ENCODE measurements around the gene CENPB.
A peak's percentile ranks its signal among the peaks of the same experiment; 100 is the strongest.

CENPB gene

GRCh38 chr20:3771552-3772058, 14.9 kb downstream of the CENPB start:
- H3K4me3 ChIP-seq (ENCODE audit: low read length): no peak overlapping the region
- no peak for DNase-seq (ENCODE audit: low read depth)
- TF ChIP-seq, protein P1, sequence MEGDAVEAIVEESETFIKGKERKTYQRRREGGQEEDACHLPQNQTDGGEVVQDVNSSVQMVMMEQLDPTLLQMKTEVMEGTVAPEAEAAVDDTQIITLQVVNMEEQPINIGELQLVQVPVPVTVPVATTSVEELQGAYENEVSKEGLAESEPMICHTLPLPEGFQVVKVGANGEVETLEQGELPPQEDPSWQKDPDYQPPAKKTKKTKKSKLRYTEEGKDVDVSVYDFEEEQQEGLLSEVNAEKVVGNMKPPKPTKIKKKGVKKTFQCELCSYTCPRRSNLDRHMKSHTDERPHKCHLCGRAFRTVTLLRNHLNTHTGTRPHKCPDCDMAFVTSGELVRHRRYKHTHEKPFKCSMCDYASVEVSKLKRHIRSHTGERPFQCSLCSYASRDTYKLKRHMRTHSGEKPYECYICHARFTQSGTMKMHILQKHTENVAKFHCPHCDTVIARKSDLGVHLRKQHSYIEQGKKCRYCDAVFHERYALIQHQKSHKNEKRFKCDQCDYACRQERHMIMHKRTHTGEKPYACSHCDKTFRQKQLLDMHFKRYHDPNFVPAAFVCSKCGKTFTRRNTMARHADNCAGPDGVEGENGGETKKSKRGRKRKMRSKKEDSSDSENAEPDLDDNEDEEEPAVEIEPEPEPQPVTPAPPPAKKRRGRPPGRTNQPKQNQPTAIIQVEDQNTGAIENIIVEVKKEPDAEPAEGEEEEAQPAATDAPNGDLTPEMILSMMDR (conservative IDR thresholded peaks at IDR 0.05; ENCODE audit: low read length): no peak

GRCh38 chr20:3768342-3769130, 18.0 kb downstream of the CENPB start:
- TF ChIP-seq, protein P1 (conservative IDR thresholded peaks at IDR 0.05; ENCODE audit: low read length): peak; percentile 56
- peak overlapping the region; percentile 87 for H3K4me3 ChIP-seq (ENCODE audit: low read length)
- DNase-seq (ENCODE audit: low read depth): peak; percentile 74

DNA sequence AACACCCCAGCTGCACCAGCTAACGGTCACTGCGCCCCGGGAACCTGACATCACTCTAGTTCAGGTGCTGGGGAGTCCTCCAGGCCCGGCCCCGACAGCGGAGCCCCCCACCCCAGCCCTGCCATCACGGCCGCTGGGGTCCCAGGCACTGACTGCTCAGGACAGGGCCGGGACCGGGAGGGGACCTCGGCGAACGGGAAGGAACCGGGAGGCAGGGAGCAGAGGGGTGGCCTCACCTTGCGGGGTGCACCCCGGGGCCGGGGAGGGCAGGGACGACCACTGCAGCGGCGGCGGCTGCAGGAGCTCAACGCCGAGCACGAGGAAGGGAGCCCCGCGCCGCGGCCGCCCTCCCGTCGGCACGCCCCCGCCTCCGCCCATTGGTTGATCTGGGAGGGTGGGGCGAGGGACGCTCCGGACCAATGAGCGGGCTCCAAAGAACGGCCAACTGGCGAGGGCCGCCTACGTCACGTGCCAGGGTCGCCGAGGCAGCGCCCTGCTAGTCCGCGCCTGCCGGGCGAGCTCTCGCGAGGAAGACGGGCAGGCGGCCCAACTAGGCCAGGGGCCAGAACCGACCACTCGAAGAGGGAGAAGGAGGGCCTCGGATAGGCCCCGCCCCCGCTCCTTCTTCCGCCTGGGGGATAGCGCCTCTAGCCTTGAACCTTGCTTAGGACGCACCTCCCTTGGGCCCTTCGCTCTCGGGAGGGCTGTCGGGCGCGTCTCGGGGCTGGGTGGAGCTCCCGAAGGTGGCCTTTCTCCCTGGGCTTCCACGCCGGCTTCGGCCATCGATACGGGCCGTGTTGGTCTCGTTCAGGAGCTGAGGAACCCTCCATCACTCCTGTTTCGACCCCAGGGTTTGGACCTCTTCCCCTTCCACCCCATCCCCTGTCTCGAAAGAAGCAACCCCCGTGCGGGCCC, 18.9 kb downstream of the CENPB start, which contains the start of gene ADISSP:
TSS of gene ADISSP (minus strand) at position 327 of the 915 bp plus-strand sequence. CDS start 7,653 bp downstream, outside the sequence.
- peak within 1 kb of the TSS; percentile 87 for H3K4me3 ChIP-seq (ENCODE audit: low read length)
- TF ChIP-seq, protein P1 (conservative IDR thresholded peaks at IDR 0.05; ENCODE audit: low read length): peak; percentile 17; the same call in 1 of the 2 replicates
- peak; percentile 98 for DNase-seq (ENCODE audit: low read depth)

- peak overlapping the region; percentile 75 for H3K4me3 ChIP-seq (ENCODE audit: low read length)
- TF ChIP-seq, protein P1 (conservative IDR thresholded peaks at IDR 0.05; ENCODE audit: low read length): no peak
- DNase-seq (ENCODE audit: low read depth): no peak
Observed at GRCh38 chr20:3767110-3767426, 19.5 kb downstream of the CENPB start.

DNA sequence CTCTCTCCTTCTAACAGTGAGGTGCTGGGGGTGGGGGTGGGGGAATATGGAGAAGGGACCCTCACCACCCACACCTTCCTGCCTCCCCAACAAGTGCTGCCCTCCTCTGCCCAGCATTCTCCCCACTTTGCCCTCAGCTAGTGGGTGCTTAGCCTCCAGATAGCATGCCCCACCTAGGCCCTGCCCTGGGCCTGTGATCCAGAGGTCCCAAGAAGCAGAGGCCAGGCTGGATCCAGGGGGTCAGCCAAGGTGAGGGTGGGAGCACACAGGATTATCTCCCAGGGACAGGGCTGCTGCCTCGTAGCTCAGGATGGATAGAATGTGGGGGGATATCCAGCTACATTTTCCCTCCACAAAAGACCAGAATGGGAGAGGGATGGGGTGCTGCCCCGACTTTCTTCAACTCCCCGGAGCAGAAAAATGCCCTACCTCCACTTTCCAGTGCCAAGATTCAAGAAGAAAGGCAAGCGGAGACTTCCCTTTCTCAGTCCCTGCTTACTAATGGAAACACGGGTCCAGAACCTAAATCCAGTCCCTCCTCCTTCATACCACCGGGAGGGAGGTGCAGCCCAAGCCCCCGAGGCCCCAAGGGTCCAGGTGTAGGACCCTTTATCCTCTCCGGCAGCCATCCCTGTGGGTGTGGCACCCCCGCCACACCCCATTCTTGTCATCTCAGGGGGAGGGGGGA, 20.0 kb downstream of the CENPB start:
- H3K4me3 ChIP-seq (ENCODE audit: low read length): peak overlapping the region; percentile 75
- no peak for DNase-seq (ENCODE audit: low read depth)
- TF ChIP-seq, protein P1 (conservative IDR thresholded peaks at IDR 0.05; ENCODE audit: low read length): no peak

- no peak overlapping the region for H3K4me3 ChIP-seq (ENCODE audit: low read length)
- TF ChIP-seq, protein P1 (conservative IDR thresholded peaks at IDR 0.05; ENCODE audit: low read length): no peak
- no peak for DNase-seq (ENCODE audit: low read depth)
Observed at GRCh38 chr20:3765171-3765882, 21.2 kb downstream of the CENPB start.

All from AG10803 (cell line).